Fibroblast of the conjunctiva (primary cell): Measurements from ENCODE around the gene GLCE.
"Not testable (repeated sequence)": the region's sequence is repeated elsewhere in the genome, so short reads cannot be mapped to it uniquely, and the experiment has no call there.

Experiments
- DNase-seq: peaks from one replicate; pipeline ENCODE4 v3.0.0-alpha.2; 2010; ENCODE audit warnings: low read depth

The GLCE gene

DNA sequence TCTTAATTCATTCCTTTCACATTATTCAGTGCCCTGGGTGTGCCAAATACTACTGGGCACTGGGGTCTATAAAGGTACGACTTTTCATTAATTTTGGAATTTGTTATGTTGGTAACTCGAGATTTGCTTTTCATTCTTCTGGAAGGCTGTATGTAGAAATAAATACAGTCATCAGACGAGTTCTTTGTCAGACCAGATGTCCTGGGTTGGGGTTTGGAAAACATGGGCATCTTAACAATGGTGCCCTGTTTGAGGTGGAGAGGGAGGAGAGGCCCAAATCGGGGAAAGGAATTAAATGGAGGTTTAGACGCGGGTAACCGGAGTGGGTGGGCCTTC, 662 bp upstream of the GLCE start:
- DNase-seq: no peak

DNA sequence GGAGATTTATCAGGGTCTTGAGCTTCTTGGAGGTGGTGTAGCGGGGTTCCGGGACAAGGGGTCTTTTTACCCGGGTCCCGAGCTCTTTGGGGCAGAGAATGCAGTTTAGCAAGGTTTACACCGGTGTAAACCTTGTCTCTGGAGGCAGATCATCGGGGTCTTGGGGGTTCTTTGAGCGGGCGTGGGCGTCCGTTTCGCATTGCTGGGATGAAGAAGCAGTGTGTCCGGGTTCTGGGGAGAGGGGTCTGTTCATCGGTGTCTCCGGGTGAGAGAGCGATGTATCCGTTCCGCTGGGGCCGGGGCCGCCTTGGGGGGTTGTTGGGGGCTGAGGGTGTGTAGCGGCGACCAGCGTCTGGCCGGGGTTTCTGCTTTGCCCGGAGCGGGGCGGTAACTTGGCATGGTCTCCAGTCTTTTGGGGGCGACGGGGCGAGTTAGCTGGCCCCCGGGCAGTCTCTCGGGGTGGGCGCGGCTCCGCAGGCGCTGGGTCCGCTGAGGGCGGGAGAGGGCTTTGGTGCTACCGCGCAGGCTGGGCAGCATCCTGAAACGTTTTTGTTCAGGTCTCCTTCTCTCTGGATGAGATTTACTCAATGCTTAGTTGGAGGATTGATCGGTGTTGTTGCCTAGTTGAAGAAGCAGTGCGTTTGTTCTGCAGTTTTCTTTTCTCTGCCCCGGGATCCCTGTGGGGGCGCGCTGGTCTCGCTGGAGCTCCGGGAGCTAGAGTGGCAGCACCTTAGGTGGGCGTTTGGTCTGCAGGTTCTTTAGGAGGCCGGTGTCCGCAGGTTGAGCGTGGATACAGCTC, 843 bp downstream of the GLCE start:
- DNase-seq: no peak

GRCh38 chr15:69161878-69162213, 1.4 kb downstream of the GLCE start:
- no peak for DNase-seq

DNA sequence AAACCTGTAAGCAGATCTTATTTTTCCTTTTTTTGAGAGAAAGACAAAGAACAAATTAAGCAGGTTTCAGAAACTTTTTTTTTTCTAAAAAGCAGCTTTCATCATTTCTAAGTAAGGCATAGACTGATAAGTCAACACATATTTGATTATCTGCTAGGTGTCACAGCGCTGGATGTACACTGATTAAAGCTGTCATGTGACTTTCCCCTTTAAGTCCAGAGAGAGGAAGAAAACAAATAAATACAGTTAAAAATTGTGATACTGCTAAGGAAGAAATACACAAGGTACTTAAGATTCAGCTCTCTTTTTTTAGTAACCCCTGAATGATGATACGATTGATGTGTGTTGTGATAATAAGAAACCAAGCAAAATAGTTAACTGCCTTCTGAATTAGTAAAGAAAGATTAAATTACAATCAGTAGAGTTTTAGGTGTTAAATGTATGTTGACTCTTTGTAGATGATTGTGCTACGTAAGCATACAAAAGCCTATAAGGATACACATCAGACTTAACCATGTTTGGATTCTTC, 2.8 kb downstream of the GLCE start:
- no peak for DNase-seq

DNA sequence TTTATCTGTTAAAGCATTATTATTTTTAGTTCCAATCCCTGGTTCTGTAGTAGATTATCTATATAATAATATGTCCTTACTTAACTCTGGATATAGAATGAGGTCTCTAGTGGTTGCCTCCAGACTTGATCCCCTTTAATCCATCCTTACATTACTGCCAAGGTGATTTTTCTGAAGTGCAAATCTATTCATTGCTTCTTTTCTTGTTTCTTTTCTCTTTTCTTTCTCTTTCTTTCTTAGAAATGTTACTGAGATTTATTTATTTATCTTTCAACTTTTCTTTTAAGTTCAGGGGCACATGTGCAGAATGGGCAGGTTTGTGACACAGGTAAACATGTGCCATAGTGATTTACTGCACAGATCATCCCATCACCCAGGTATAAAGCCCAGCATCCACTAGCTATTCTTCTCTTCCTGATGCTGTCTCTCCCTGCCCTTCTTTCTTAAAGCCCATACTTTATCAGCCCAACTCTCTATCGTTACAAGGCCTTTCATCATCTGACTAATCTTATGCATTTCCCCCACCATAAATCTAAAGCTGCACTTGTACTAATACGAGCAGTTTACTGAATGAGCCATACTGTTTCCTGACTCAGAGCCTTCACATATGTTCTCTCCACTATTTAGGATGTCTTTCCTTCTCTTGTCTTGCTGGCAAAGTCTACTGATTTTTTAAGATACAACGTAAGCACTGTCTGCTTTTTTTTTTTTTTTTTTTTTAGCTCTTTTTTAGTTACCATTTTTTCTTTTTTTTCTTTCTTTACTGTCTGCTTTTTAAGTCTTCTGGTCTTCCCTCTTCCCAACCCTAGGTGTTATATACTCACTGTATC, 4.6 kb downstream of the GLCE start:
- DNase-seq: no peak

GRCh38 chr15:69165637-69166025, 5.2 kb downstream of the GLCE start:
- DNase-seq: no peak

- no peak for DNase-seq
These were observed 6.9 kb downstream of the GLCE start for GRCh38 chr15:69167218-69167846.

DNA sequence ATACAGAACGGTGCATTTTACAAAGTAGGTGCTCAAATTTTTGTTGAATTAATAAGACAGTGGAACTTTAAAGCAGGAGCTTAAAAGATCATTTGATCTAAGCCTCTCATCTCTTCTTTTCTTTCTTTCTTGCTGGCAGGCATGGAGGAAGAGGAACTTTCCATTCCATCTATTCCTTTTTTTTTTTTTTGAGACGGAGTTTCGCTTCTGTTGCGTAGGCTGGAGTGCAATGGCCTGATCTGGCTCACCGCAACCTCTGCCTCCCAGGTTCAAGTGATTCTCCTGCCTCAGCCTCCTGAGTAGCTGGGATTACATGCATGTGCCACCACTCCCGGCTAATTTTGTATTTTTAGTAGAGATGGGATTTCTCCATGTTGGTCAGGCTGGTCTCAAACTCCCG, 7.9 kb downstream of the GLCE start:
- DNase-seq: not testable (repeated sequence)

DNA sequence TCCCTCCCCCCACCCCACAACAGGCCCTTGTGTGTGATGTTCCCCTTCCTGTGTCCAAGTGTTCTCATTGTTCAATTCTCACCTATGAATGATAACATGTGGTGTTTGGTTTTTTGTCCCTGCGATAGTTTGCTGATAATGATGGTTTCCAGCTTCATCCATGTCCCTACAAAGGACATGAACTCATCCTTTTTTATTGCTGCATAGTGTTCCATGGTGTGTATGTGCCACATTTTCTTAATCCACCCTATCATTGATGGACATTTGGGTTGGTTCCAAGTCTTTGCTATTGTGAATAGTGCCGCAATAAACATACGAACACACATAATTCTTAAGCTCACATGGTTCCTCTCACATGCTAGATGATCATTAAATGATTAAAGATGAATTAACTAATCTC, 9.1 kb downstream of the GLCE start:
- not testable (repeated sequence) for DNase-seq

GRCh38 chr15:69170597-69170996, 10.2 kb downstream of the GLCE start:
- DNase-seq: no peak

- no peak for DNase-seq
These were observed 12.4 kb downstream of the GLCE start for GRCh38 chr15:69172847-69173246.

DNA sequence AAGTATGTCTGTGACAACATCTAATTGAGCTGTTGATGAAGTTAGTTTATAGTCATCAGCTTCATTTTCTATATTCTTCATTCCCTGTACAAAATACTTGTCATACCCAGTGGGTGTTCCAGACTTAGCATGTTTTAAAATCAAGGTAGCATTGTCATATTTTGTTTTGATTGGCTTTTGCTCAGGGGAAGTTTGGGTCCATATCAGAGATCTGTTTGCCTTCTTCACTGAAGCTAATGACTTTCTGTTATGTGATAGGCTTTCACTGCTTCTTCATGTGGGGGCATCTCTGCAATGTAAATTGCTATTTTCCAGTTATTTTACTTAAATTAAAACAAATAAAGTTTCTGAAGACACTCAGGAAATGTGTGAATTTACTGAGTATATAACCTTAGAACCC, 15.1 kb downstream of the GLCE start:
- no peak for DNase-seq

DNA sequence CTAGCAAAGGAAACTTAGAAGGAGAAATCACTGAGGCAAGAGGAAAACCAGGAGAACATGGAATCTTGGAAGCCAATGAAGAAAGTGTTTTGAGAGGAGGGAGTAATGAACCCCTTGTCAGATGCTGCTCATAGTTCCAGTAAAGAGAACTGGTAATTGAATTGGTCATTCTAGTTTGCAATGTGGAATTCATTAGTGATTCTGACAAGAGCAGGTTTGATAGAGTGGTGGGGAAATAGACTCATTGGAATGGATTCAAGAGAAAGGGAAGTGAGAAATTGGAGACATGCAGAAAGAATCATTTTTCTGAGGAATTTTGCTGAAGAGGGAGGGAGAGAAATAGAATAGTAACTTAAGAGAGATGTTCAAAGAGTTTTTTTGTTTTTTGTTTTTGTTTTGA, 21.0 kb downstream of the GLCE start:
- DNase-seq: no peak

GRCh38 chr15:69185216-69185615, 24.8 kb downstream of the GLCE start:
- DNase-seq: no peak

DNA sequence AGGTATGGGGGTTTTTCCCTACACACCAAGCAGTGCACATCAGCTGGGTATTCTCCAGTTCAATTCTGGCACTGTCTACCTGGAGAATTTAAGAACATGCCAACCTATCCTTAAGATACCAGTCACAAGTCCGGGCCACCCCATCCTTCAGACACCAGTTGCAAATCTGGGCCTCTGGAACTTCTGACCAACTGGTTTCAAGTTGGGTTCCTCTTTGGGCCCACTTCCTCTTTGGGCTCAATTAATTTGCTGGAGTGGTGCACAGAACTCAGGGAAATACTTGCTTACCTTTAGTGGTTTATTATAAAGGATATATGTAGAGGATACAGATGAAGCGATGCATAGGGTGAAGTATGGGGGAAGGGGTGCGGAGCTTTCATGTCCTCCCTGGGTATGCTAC, 25.3 kb downstream of the GLCE start:
- no peak for DNase-seq

DNA sequence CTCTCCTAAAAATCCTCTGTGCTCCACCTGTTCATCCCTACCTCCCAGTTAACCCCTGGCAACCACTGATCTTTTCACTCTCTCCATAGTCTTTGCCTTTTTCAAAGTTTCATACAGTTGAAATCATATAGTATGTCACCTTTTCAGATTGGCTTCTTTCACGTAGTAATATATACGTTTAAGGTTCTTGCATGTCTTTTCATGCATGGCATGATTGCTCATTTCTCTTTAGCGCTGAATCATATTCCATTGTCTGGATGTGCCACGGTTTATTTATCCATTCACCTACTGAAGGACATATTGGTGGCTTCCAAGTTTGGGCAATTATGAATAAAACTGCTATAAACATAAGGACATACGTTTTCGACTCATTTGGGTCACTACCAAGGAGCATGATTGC, 28.7 kb downstream of the GLCE start:
- no peak for DNase-seq

DNA sequence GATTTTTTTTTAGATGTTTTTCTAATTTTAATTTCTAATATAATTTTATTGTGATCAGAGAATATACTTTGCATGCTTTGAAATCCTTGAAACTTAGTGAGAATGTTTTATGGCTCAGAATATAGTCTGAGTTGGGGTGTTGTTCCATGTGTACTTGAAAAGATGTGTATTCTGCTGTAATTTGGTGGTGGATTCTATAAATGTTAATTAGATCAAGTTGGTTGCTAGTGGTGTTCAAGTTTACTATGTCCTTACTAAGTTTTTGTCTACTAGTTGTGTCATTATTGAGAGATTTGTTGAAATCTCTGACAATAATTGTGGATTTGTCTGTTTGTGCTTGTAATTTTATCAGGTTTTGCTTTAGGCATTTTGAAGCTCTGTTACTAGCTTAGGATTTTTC, 29.7 kb downstream of the GLCE start:
- no peak for DNase-seq

- no peak for DNase-seq
These were observed 30.1 kb downstream of the GLCE start for GRCh38 chr15:69190504-69190903.

DNA sequence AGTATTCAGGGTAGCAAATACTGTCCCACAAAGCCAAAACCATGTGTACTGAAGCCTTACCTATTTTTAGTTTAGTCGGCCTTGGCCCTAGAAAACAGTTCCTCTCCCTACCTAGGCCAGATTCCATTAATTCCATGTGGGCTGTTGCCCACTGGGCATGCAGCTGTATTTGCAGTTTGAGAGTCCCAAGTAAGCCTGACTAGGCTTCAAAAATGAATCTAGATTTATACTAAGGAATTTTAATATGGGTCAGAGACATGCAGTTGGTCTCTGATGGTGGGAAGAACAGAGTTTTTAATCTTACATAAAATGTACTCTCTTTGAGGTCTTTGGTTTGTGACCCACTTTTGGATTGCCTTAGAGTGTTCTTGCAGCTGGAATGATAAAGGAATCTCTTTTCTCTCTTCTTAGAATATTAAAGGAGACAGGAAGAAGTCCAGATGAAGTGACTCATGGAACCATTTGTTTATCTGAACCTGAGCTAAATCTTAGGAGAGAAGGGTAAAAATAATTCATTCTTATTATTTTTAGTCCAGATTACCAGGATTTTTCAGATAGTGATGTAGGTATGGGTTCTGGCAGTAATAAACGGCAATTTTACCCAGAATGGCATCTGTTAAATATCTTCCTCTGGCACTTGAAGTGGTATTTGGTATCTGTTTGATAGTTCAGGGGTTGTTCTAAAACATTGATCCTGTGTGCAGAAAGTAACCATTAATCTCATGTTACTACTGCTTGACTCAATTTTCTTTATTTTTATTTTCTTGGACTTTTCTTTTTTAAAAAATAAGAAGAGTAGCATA, 33.8 kb downstream of the GLCE start:
- DNase-seq: no peak

- DNase-seq: no peak
These were observed 34.4 kb downstream of the GLCE start for GRCh38 chr15:69194854-69195253.

- DNase-seq: no peak
These were observed 40.7 kb downstream of the GLCE start for GRCh38 chr15:69200832-69201745.
